GM13977 (cell line): ENCODE data around the gene PSMA3.

Source experiments
- DNase-seq: peaks from one replicate; pipeline ENCODE4 v3.0.0; 2012; ENCODE audit warnings: low spot score
- in situ Hi-C: fragments of 300-500 bp; cut with MboI; formaldehyde crosslinking; loops from one replicate; pipeline ENCODE4 v1.12.0; 2022; ENCODE audit warnings: low sequenced_read_pairs, low pct_unique_long_range_greater_than_20kb, mixed read lengths, inconsistent platforms; ENCODE audit not compliant: unreplicated experiment
- TF ChIP-seq, protein P1 (sequence below): IDR thresholded peaks from 2 replicates; pipeline ENCODE4 v1.5.1; 2012; ENCODE audit warnings: mild to moderate bottlenecking, control low read depth; ENCODE audit not compliant: insufficient read depth; ENCODE audit errors: extremely low read depth, missing control alignments

PSMA3 gene

DNA sequence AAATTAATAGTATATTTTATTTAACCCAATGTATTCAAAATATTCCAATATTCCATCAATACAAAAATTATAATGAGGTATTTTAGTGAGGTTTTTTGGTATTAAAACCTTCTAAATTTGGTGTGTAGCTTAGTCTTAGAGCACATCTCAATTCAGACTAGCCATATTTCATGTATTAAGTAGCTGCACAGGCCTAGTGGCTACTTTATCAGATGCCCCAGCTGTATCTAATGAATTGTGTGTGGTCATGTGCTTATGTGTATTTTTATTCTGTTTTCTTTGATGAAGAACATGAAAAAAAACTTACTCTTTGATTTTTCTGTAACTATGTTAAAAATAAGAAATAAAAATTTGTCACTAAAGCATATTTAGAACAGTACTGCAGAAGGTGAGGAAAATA is 31.5 kb upstream of the PSMA3 start:
- in situ Hi-C loops = no loop called here
- no peak for DNase-seq
- TF ChIP-seq, protein P1, sequence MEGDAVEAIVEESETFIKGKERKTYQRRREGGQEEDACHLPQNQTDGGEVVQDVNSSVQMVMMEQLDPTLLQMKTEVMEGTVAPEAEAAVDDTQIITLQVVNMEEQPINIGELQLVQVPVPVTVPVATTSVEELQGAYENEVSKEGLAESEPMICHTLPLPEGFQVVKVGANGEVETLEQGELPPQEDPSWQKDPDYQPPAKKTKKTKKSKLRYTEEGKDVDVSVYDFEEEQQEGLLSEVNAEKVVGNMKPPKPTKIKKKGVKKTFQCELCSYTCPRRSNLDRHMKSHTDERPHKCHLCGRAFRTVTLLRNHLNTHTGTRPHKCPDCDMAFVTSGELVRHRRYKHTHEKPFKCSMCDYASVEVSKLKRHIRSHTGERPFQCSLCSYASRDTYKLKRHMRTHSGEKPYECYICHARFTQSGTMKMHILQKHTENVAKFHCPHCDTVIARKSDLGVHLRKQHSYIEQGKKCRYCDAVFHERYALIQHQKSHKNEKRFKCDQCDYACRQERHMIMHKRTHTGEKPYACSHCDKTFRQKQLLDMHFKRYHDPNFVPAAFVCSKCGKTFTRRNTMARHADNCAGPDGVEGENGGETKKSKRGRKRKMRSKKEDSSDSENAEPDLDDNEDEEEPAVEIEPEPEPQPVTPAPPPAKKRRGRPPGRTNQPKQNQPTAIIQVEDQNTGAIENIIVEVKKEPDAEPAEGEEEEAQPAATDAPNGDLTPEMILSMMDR = no peak

DNA sequence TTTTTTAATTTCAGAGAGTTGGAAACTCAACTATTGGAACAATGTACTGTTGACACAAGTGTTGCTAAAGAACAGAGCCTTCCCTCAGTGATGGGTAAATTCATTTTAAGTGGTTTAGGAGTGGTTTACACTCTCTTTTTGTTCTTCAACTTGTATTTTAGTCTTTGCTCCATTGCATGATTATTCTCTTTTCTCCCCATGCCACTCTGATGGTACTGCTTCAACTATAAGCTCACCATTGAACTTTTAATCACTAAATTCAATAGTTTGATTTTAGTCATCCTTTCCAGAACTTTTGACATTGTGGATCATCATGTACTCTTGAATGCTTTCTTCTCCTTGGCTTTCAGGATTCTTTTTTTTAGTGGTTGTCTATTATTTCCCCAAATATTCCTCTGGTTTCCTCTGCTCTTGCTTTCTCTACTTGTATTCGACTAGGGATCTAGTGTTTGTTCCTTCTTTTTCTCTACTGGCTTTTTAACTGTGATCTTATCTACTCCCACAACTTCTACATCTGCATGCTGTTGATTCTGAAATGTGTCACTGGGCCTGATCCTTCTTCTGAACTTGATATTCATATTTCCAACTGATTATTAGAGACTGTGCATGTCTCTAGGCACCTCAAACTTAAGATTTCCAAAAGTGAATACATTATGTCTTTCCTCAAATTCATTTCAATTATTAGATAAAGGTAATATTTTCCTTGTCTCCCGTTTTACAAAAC is 29.3 kb upstream of the PSMA3 start:
- in situ Hi-C loops = no loop called here

DNA sequence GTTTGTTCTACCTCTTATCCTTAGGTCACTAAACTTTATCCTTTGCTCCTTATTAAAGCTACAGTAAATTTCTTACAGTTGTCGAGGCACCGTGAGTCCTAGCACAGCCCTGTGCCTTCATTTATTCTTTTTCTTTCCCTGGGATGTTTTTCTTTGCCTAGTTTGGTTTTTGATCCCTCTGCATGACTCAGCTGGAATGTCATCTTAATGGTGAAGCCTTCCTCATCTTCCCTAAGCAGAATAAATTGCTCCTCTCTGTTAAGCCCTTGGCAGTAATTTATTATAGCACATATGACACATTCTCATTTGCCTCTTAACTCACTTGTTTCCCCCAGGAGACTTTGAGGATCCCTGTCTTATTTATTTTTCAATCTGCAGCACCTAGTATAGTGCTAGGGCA is 28.1 kb upstream of the PSMA3 start:
- no peak for DNase-seq
- in situ Hi-C loops = no loop called here
- TF ChIP-seq, protein P1 = no peak

More for the DNA sequence above, 29.3 kb upstream of the PSMA3 start:
- DNase-seq = no peak
- TF ChIP-seq, protein P1 = no peak

DNA sequence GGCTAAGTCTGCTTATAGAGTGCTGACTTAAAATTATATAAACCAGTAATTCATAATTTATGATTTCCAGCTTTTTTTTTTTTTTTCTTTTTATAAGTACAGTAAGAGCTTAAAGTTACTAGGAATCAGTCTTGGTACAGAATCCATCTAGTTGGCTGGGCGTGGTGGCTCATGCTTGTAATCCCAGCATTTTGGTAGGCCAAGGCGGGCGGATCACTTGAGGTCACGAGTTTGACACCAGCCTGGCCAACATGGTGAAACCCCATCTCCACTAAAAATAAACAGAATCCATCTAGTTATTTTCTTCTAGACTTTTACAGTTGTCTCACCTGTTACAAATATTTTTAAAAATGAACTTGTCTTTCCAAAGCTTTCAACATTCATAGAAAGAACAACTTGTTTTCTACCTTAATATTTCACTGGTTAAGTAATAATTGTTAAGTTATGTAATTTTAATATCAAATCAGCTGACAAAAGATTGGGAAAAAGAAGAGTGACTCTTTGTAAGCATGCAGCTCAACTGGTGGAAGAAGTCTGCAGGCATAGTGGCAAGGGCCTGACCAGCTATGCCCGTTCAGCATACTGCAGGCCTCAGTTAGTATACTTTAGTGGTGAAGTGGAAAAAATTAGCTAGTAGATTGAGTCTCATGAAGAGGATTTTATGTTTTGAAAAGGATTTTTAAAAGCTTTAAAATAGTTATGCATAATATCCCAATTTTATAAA is 17.4 kb upstream of the PSMA3 start:
- DNase-seq = no peak
- TF ChIP-seq, protein P1 = no peak
- in situ Hi-C loops = no loop called here

DNA sequence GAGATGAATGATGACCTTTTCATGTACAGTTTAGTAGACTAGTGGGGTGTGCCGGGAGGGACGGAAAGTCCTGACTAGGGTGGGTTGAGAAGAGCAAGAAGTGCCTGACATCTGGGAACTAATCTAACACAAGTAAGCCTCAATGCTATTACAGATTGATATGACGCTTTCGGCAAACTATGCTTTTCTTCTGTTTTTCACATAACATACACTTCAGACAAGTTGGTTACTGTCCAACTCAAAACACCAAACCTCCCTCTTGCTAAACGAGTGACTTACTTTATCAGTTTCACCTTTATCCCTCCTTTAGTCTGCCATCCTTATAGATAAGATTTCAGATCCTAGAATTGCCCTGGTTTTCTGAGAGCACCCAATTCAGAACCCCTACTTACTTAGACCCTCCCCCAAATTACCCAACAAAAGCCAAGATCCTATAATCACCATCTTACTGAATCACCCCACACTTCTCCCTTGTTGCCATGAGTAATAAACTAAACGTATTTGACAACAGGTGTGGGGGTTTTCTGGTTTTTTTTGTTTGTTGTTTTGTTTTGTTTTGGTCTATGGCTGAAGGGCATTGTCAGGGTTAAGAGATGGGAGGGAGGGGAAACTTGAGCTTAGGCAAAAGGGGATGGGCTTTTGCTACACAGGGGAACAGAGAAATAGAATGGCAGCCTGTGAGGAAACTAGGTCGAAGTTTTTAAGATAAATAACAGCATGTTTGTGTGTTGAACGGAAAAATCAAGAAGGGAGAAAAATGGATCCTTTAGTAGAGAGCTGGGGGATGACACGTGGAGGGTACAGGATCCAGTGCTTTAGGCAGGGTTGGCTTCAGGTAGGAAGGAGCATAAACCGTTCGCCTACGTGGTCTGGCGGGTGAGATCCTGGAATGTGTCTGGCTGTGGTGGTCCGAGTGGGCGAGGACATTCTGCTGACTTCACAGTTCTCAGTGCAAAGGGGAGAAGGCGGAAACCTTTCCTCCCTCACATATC is 6.1 kb upstream of the PSMA3 start:
- in situ Hi-C loops = no loop called here
- TF ChIP-seq, protein P1 = no peak
- DNase-seq = no peak
